Measurements from ENCODE around the gene TSPAN15.

Gene TSPAN15

GRCh38 chr10:69425511-69426298, 25.6 kb upstream of the TSPAN15 start:
- H2AFZ ChIP-seq (ENCODE audit: low read depth, low read length, severe bottlenecking): no peak overlapping the region
- TF ChIP-seq CTCF (IDR thresholded peaks at IDR 0.05; ENCODE audit: insufficient read depth, low read length, poor library complexity, severe bottlenecking) (no peak), EZH2phosphoT487 (conservative IDR thresholded peaks at IDR 0.05; ENCODE audit: low read length) (no peak)
- H3K4me2 ChIP-seq (ENCODE audit: low read depth, low read length, poor library complexity, severe bottlenecking): no peak overlapping the region

GRCh38 chr10:69426376-69426727, 24.9 kb upstream of the TSPAN15 start:
- no peak overlapping the region for H3K9ac ChIP-seq (ENCODE audit: low read length)
- TF ChIP-seq CTCF (IDR thresholded peaks at IDR 0.05; ENCODE audit: insufficient read depth, low read length, poor library complexity, severe bottlenecking) (no peak), EZH2phosphoT487 (conservative IDR thresholded peaks at IDR 0.05; ENCODE audit: low read length) (no peak)
- H3K4me3 ChIP-seq (ENCODE audit: insufficient read depth, low read length, poor library complexity, severe bottlenecking): no peak overlapping the region
- H2AFZ ChIP-seq (ENCODE audit: low read depth, low read length, severe bottlenecking): no peak overlapping the region
- no peaks in the 10 kb centered on the region for H3K9me3 ChIP-seq (ENCODE audit: insufficient read depth, low read length)
- H3K4me2 ChIP-seq (ENCODE audit: low read depth, low read length, poor library complexity, severe bottlenecking): no peak overlapping the region
- H3K9me2 ChIP-seq (replicated peaks; ENCODE audit: insufficient read depth, low read length): no peaks in the 10 kb centered on the region
- H3K27ac ChIP-seq (ENCODE audit: low read depth, low read length): no peak overlapping the region
- no peaks in the 10 kb centered on the region for H3F3A ChIP-seq (ENCODE audit: insufficient read depth)
- H3K27me3 ChIP-seq (ENCODE audit: low read length): no peaks in the 10 kb centered on the region
- H3K79me2 ChIP-seq (ENCODE audit: insufficient read depth, low read length): no peaks in the 10 kb centered on the region
- no peaks in the 10 kb centered on the region for H4K20me1 ChIP-seq (ENCODE audit: low read depth, low read length)
- H3K36me3 ChIP-seq (ENCODE audit: low read length): no peaks in the 10 kb centered on the region

More at GRCh38 chr10:69425511-69426298, 25.6 kb upstream of the TSPAN15 start:
- Histone ChIP-seq H3F3A (ENCODE audit: insufficient read depth) (no peaks in the 10 kb centered on the region), H3K9me3 (ENCODE audit: insufficient read depth, low read length) (no peaks in the 10 kb centered on the region), H3K9ac (ENCODE audit: low read length) (no peak overlapping the region), H3K27ac (ENCODE audit: low read depth, low read length) (no peak overlapping the region), H3K36me3 (ENCODE audit: low read length) (no peaks in the 10 kb centered on the region), H3K4me3 (ENCODE audit: insufficient read depth, low read length, poor library complexity, severe bottlenecking) (no peak overlapping the region), H3K79me2 (ENCODE audit: insufficient read depth, low read length) (no peaks in the 10 kb centered on the region), H3K9me2 (replicated peaks; ENCODE audit: insufficient read depth, low read length) (no peaks in the 10 kb centered on the region), H3K27me3 (ENCODE audit: low read length) (no peaks in the 10 kb centered on the region), H4K20me1 (ENCODE audit: low read depth, low read length) (no peaks in the 10 kb centered on the region)

GRCh38 chr10:69428165-69428564, 23.1 kb upstream of the TSPAN15 start:
- no peaks in the 10 kb centered on the region for H3K9me3 ChIP-seq (ENCODE audit: insufficient read depth, low read length)
- H3K27me3 ChIP-seq (ENCODE audit: low read length): no peaks in the 10 kb centered on the region
- no peaks in the 10 kb centered on the region for H4K20me1 ChIP-seq (ENCODE audit: low read depth, low read length)
- no peaks in the 10 kb centered on the region for H3K79me2 ChIP-seq (ENCODE audit: insufficient read depth, low read length)
- H3F3A ChIP-seq (ENCODE audit: insufficient read depth): no peaks in the 10 kb centered on the region
- H3K9ac ChIP-seq (ENCODE audit: low read length): no peak overlapping the region
- no peak overlapping the region for H3K4me3 ChIP-seq (ENCODE audit: insufficient read depth, low read length, poor library complexity, severe bottlenecking)
- no peaks in the 10 kb centered on the region for H3K9me2 ChIP-seq (replicated peaks; ENCODE audit: insufficient read depth, low read length)
- no peak overlapping the region for H3K4me2 ChIP-seq (ENCODE audit: low read depth, low read length, poor library complexity, severe bottlenecking)
- TF ChIP-seq CTCF (IDR thresholded peaks at IDR 0.05; ENCODE audit: insufficient read depth, low read length, poor library complexity, severe bottlenecking) (no peak), EZH2phosphoT487 (conservative IDR thresholded peaks at IDR 0.05; ENCODE audit: low read length) (no peak)
- H3K27ac ChIP-seq (ENCODE audit: low read depth, low read length): no peak overlapping the region
- no peak overlapping the region for H2AFZ ChIP-seq (ENCODE audit: low read depth, low read length, severe bottlenecking)
- H3K36me3 ChIP-seq (ENCODE audit: low read length): no peaks in the 10 kb centered on the region

All from SU-DHL-6 (cell line).